Activated CD4-positive, alpha-beta T cell treated with anti-CD3 and anti-CD28 coated beads, Interleukin-2, amount 50 U/mL, for 16 hours (primary cell): Measurements from ENCODE around the gene FCGBP.

Experiments used
- DNase-seq: peaks from one replicate; pipeline ENCODE4 v3.0.0-alpha.2; 2020

Gene FCGBP

DNA sequence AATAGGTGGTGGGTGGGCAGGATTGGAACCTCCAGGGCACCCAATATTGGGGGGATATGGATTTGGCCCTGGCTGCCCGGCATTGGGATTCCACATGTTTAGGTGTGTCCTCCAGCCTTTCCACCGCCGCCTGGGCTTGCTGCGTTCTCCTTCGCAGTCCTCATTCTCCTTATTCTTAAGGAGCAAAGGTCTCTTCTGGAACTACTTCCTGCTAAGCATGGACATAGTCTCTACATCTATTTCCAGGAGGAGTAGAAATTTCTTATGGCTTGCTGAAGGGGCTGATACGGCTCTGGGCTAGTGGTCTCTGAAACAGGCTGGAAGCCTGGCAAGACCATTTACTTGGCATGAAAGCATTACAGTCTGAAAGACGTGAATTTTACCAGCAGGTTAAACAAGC, 9.2 kb upstream of the FCGBP start:
- DNase-seq, result no peak

DNA sequence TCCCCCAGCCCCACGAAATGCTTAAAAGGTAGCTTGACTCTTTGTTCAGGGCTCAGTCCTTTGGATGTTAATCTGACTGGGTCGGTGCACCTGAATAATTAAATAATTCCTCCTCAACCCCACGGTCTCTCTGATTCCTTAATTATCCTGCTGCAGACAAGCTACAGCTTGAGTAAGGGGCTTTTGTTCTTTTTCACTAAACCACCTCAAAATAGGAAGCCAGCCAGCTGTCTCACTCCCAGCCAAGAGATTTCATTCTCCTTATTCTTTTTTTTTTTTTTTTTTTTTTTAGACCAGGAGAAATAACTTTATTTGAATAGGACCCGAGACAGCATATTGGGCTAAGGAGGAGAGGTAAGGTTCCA, 7.9 kb upstream of the FCGBP start:
- DNase-seq, result no peak

DNA sequence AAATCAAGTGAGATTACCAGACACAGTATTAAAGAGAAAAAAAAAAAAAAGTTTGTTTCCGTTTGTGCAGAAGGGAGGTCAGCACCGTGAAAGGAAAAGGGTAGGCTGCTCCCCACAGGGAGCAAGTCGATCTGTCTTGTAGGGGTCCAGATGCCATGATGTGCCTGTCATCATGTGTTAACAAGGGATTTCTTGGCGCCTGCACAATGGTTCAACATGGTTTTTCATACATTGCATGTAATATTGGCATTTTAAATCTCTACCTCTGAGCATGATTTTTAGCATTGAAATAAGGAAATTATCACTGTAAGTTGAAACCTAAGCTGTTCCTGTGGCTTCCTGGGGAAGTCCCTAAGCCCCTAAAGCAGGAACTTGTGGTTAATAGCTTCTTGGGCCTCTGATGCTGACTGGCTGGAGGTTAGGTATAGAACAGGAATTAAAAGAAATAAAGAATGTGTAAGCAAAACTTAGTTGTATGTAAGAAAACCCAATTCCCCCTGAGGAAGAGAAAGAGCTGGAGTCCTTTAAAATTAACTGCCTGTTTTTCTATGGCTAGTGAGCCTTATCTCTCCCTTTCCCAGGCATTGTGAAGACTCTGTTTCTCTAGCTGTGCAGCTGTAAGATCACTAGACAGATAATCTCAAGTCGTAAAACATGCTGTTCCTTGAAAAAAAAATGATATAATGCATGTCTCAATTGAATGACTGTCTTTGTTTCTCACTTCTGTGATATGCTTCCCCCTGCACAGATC, 7.4 kb upstream of the FCGBP start:
- DNase-seq, result peak; percentile 83

DNA sequence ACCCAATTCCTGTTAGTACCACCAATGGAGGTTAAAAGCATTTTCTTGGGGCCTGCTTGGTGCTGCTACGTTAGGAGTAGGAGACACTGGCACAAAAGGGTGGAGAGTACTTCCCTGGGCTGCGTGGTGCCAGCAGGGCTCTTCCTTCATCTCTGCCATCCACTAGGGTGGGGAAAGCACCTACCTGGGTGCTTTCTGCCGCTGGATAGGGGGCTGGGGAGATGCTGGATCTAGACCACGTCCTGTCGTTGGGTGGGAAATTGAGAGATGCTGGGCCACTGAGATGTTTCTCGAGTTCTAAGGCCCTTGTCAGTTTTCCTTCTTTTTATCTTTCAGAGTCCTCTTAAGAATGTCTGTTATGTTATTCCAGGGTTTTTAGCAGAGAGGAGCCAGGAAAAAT, 6.7 kb upstream of the FCGBP start:
- DNase-seq, result peak; percentile 20

DNA sequence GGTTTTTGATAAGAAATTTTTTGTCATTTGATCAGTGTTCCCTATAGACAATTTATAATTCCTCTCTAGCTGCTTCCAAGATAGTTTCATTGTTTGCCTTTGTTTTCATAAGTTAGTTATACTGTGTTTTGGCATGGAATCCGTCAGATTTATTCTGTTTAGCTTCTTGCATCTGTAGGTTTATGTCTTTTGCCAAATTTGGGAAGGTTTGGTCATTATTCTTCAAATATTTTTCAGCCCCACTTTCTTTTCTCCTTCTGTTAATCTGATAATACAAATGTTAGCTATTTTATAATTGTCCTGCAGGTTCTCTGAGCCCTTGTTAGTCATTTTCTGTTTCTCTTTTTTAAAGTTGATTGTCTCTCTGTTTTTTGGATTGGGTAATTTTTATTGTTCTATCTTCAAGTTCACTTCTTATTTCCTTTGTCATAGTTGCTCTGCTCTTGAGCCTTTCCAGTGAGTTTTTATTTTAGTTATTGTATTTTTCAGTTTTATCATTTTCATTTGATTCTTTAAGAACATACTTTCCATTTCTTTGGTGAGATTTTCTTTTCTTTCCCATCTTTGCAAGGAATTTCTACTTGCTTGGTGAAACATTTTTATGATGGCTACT, 5.9 kb upstream of the FCGBP start:
- DNase-seq, result no peak

DNA sequence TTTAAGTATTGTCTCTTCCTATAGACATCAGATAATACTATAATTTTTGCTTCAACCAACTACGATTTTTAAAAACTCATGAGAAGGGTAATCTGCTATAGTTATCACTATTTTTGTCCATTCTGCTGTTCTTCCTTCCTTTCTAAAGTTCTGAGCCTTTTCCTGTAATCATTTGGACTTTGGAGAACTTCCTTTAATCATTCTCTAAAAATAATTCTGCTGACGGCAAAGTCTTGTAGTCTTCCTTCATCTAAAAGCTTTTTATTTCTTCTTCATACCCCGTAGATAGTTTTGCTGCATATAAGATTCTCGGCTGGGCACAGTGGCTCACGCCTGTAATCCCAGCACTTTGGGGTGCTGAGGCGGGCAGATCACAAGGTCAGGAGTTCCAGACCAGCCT, 5.1 kb upstream of the FCGBP start:
- DNase-seq, result no peak

DNA sequence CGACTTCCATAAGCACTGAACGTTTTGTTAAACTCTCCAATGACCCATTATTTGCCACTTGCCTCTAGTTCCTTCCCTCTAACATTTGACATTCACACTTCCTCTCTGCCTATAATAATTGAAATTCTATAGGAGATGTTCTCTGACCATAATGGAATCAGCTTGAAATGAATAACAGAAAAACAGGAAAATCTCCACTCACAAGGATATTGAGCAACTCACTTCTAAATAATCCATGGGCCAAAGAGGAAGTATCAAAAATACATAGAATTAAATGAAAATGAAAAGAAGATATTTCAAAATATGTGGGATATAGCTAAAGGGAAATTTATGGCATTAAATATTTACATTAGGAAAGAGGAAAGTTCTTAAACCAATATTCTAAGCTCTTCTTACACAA, 3.4 kb upstream of the FCGBP start:
- no peak for DNase-seq

DNA sequence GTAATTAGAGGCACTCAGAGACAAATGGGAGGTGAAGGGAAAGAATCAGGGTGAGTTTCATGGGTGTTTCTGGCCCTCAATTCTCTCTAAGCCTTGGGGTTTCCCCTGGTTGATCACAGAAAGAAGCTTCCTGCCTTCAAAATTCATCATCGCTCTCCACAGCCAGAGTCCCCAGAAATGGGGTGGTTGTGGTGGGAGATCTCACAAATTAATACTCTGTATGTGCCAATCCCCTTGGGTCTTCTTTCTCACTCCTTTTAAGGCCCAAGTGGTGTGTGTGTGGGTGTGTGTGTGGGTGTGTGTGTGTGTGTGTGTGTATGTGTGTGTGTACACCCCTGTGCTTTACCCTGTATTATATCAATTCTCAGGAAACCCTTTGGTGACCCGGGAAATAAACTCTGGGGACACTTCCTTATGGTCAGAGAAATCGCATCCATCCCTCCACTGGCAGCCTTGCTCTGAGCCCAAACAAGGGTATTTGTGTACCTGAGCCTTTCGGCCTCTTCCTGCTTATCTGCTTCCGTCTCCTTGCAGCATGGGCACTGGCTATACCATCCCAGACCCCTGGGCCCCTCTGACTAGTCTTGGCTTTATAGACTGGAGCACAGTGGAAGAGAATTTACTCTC, 2.8 kb upstream of the FCGBP start:
- peak; percentile 54 for DNase-seq

DNA sequence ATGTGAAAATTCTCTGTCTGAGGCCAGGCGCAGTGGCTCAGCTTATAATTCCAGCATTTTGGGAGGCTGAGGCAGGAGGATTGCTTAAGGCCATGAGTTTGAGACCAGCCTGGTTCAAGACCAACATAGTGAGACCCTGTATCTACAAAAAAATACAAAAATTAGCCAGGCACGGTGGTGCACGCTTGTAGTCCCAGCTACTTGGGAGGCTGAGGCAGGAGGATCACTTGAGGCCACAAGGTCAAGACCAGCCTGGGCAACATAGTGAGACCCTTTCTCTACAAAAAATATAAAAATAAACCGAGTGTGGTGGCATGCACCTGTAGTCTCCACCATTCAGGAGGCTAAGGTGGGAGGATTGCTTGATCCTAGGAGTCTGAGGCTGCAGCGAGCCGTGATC, 2.2 kb upstream of the FCGBP start:
- DNase-seq, result no peak

DNA sequence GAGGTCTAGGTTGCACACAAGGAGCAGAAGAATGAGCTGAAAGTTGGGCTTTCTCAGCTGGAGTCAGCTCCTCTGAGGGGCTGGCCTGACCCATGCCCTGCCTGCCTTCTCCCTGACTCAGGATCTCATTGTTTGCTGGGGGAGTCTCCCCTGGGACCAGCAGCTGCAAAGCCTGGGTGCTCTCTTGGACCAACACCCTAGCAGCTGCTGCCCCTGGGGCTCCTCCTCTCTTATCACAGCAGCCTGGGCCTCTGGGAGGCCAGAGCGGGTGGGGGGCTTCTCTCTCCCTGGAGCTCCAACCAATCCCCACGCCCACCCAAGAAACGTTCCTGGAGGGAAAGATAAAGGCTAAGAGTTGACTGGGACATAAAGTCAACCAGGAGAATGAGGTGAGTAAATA, 1.6 kb upstream of the FCGBP start:
- DNase-seq, result no peak

DNA sequence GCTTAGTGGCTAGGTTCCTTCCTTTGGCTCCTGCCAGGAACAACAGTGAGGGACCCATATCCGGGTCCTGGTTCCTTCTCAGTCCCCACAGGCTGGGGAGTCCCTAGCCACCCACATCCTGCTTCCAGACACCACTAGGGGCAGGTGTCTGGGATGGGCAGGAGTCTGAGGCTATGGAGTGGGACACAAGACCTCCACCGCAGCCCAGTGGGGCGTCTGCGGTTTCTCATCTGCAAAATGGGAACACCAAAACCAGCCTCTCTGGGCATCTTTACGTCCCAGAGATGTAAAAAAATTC, 879 bp upstream of the FCGBP start:
- DNase-seq, result no peak

DNA sequence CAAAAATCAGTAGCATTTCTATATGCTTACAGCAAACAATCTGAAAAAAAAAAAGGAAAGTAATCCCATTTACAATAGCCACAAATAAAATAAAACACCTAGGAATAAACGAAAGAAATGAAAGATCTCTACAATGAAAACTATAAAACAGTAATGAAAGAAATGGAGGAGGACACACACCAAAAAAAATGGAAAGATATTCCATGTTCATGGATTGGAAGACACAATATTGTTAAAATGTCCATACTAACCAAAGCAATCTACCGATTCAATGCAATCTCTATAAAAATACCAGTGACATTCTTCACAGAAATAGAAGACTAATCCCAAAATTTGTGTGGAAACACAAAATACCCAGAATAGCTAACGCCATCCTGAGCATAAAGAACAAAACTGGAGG, 4.7 kb downstream of the FCGBP start:
- no peak for DNase-seq

DNA sequence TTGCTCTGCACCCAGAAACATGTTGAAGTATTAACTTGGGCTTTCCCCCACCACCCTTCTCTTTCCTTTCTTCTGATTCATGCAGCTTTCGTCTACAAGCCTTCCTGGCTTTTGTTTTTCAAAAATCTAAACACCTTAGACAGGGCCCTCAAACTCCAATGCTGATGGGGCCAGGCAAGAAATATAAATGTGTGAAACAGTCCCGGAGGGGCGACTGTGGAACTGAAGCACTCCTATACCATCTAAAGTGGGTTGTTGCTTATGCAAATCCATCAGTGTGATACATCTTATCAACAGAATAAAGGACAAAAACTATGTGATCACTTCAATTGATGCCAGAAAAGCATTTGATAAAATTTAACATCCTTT, 6.1 kb downstream of the FCGBP start:
- no peak for DNase-seq

DNA sequence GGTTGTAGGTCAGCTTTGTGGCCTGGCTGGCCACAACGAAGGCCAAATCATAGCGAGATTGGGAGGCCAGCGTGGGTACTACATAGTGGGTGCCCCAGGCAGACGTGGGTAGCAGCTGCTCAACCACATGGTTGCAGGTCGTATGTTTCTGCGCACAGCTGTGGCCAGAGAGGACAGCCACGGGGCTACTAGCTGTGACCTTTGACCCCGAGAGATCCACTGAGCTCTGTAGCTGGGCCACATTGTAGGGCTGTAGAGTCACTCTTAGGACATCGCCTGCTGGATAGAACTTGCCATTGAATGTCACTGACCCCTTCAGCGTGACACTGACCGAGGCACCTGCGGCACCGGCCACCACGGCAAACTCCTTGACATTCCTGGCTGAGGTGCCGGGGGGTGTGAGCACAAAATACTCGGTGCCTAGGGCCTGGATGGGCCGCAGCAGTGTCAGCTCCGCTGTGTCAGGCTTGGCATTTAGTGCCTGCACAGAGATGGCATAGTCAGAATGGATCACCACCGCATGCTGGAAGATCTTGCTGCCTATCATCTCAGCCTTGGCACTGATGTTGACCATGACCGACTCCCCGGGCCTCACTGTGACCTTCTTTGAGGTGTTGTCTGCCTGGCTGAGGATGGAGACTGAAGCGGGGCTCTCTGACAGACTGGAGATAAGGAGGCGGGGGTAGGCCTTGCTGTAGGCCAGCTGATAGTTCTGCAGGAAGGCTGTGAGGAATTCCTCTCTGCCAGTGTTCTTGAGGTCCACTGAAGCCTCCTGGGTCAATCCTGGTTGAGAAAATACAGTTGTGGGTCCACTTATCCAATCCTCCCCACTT, 6.7 kb downstream of the FCGBP start:
- no peak for DNase-seq

DNA sequence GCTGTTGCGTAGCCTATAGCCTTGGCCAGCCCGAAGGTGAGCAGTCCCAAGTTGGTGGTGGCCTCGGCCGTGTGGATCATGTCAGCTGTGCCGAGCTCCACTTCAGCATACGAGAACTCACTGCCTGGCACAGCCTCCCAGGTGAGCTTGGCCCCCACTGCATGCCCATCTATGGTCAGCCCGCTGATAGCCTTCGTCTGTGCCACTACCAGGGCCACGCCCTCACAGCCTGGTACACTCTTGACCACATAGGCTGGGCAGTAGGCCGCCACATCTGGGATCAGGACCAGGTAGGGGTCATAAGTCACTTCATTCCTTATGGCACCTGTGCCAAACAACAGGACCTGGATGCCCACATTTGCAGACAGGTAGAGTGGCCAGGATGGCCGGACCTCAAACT, 7.4 kb downstream of the FCGBP start:
- DNase-seq, result no peak

DNA sequence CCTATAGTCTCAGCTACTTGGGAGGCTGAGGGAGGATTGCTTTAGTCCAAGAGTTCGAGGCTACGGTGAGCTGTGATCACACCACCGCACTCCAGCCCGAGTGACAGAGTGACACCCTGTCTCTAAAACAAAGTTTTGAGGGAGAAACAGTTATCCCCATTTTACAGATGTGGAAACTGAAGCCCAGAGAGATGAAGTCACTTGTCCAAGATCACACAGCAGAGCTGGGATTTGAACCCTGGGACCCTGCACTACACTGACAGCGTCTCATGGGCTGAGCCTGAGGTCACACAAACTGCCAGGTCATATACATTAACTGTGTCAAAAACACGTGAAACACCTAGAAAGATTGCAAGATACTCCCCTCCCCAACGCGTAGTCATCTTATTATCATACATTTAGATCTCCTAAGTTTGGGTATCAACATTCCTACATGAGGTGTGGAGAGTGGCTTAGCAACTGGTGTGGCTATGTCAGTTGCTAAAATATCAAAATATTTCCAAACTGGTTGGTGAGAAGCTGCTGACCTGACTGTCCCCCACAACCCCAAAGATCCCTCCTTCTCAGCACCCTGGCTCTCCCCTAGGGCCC, 8.2 kb downstream of the FCGBP start:
- DNase-seq, result no peak

DNA sequence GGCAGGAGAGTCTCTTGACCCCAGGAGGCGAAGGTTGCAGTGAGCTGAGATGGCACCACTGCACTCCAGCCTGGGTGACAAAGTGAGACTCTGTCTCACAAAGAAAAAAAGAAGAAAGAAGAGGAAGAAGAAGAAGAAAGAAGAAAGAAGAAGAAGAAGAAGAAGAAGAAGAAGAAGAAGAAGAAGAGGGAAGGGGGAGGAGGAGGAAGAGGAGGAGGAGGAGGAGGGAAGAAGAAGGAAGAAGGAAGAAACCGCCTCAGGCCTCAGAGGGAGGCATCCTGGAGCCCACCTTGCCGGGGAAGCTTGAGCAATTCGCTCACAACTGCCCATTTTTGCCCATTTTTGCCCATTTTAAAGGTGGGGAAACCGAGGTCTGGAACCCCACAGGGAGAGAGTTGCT, 9.5 kb downstream of the FCGBP start:
- no peak for DNase-seq

DNA sequence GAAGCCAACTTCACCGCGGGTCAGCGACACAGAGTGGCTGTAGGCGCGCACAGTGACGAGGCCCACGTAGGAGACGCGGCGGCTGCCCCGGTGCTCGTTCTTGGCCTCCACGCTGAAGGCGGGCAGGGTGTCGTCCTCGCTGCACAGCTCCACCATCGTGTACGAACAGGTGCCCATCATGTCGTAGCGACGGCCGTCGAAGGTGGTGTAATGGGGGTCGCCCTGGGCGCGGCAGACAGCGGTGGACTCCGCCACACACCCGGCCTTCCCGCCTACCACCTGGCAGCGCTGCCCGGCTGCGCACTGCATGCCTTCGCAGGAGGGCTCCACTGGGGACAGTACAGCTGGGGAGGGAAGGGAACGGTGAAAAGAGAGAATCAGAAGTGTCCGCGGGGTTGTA, 10.0 kb downstream of the FCGBP start:
- DNase-seq, result no peak

DNA sequence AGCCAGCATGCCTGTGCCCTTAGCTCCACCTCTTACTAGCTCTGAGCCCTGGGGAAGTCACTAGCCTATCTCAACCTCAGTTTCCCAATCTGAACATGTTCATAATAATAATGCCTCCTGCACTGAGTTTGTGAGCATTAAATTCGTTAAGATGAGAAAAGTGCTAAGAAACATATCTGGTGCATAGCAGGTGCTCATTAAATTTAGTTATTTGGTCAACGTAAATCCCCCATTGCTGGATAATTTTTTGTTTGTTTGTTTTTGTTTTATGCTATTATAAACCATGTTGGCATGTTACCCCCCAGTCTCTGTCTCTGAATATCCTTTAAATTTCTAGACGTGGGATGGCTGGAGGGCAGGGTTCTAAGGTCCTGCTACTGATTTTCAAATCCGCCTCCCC, 10.6 kb downstream of the FCGBP start:
- DNase-seq, result no peak

DNA sequence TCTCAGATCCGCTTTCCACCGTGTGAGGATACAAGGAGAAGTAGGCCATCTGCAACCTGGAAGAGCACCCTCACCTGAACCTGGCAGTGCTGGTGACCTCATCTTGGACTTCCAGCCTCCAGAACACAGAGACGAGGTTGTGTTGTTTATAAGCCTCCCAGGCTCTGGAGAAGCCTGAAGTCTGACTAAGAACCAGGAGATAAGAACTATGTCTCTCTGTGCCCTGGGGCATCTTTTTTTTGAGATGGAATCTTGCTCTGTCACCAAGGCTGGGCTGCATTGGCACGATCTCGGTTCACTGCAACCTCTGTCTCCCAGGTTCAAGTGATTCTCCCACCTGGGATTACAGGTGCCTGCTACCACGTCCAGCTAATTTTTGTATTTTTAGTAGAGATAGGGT, 14.5 kb downstream of the FCGBP start:
- DNase-seq, result no peak

DNA sequence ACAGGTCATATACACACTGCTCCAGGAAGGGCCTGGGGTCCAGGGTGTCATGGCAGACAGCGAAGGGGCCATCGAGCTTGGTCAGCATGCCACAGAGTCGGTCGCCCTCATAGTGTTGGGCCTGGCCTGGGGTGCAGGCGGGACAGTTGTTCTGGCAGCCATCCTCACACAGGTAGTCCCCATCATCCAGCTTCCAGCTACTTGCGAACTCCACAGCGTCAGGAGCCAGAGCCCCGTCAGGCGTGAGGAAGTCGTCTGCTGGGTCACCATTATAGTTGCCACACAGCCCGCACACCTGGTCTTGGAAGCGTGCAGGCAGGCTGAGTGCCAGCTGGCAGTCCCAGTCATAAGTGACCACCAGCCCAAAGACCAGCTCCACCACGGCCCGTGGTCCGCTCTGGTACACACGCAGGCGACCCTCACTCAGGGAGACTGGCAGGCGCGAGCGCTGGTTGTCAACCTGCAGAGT, 16.2 kb downstream of the FCGBP start:
- no peak for DNase-seq

DNA sequence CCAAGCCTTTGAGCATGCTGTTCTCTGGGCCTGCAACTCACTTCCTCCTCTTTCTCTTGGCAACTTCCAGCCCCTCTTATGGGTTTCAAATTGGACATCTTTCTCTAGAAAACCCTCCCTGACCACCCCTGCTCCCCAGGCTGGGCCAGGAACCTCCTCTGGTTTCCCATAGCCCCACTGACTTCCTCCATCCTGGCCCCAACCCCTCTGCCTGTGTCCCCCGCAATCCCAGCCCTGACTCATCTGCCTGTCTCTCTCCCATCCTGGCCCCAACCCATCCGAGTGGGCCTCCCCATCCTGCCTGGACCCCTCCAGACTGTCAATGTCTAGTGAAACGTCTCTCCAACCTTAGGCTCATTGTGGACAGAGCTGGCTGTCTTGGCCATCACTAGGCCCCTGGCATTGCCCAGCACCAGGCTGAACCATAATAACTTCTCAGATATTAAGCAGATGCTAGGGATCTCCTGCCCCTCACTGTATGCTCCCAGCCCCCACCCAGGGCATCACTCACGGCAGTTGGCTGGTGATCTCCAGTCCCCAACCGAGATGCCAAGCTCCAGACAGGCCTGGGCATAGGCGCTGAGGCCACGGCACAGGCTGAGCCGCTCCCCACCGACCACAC, 16.8 kb downstream of the FCGBP start:
- no peak for DNase-seq

DNA sequence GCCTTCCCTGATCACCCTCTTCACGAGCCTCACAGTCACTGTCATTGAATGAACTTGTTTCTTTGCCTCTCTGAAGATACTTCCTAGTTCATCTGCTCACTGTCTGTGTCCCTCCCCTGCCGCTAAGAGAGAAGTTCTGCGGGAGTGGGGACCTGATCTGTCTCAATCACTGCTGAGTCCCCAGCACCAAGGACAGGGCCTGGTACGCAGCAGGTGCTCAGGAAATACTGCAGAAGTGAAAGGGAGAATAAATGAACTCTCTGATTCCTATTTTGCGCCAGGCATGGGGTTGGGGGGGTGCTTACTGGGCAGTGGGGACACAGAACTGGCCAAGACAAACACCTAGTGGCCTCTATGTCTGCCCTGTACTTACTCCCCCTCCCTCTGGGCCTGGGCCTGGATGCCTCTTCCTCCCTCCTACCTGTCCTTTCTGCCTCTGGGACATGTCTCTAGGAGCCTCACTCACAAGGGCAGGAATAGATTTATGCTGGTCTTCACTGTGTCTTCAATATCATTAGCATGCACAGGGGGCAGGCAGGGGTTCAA, 17.5 kb downstream of the FCGBP start:
- no peak for DNase-seq
